GM12892 (cell line): Measurements from ENCODE around the gene DOCK2.

Experiments used
- POLR2A ChIP-seq: IDR thresholded peaks from 2 replicates; pipeline ENCODE4 v1.6.1; 2011; ENCODE audit warnings: low read depth, low read length, control low read depth
- POLR2AphosphoS5 ChIP-seq: IDR thresholded peaks from 2 replicates; pipeline ENCODE4 v1.6.1; 2011; ENCODE audit warnings: low read depth, low read length, control low read depth

DNA sequence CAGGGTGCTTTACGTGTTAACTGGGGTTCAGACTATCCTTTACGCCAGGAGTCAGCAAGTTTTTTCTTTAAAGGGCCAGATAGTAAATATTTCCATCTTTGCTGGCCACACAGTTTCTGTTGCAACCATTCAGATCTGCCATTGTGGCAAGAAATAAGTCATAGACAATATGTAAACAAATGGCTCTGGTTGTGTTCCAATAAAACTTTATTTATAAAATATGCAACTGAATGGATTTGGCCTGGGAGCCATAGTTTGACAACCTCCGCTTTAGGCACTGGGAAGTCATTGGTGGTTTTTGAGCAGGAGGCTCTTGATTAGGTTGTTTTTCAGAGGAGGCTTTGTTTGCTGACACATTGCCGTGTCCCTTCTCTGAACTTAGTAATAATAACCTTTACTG is 252.5 kb downstream of the DOCK2 start:
- TF ChIP-seq POLR2A, result no peak
- no peak for TF ChIP-seq POLR2AphosphoS5
